ENCODE results near the gene CHST15.

The CHST15 gene

GRCh38 chr10:124130198-124130900, 37.0 kb upstream of the CHST15 start:
- H3F3A ChIP-seq (ENCODE audit: low read depth), result no peaks in the 10 kb centered on the region
- no peak overlapping the region for H3K4me3 ChIP-seq (ENCODE audit: low read length, poor library complexity, severe bottlenecking)
- no peaks in the 10 kb centered on the region for H3K9me2 ChIP-seq (replicated peaks; ENCODE audit: low read depth, low read length)
- no peaks in the 10 kb centered on the region for H3K4me1 ChIP-seq (ENCODE audit: insufficient read depth, low read length, poor library complexity, severe bottlenecking)
- no peaks in the 10 kb centered on the region for H3K36me3 ChIP-seq (ENCODE audit: insufficient read depth, low read length)
- H3K9ac ChIP-seq (ENCODE audit: low read depth, low read length, poor library complexity, severe bottlenecking), result no peak overlapping the region
- no peaks in the 10 kb centered on the region for H3K9me3 ChIP-seq (ENCODE audit: insufficient read depth, low read depth, low read length)
- H3K27me3 ChIP-seq (ENCODE audit: insufficient read depth, low read length, poor library complexity, severe bottlenecking), result no peaks in the 10 kb centered on the region
- no peaks in the 10 kb centered on the region for H4K20me1 ChIP-seq (ENCODE audit: insufficient read depth, low read length, poor library complexity, severe bottlenecking)
- H3K79me2 ChIP-seq (ENCODE audit: insufficient read depth, low read length), result no peaks in the 10 kb centered on the region
- no peak overlapping the region for H2AFZ ChIP-seq (ENCODE audit: low read length)
- TF ChIP-seq EZH2phosphoT487 (IDR thresholded peaks at IDR 0.05; ENCODE audit: borderline replicate concordance), result no peak
- TF ChIP-seq CTCF (conservative IDR thresholded peaks at IDR 0.05; ENCODE audit: low read length), result no peak
- no peak overlapping the region for H3K4me2 ChIP-seq (ENCODE audit: low read depth, low read length, poor library complexity, severe bottlenecking)

DNA sequence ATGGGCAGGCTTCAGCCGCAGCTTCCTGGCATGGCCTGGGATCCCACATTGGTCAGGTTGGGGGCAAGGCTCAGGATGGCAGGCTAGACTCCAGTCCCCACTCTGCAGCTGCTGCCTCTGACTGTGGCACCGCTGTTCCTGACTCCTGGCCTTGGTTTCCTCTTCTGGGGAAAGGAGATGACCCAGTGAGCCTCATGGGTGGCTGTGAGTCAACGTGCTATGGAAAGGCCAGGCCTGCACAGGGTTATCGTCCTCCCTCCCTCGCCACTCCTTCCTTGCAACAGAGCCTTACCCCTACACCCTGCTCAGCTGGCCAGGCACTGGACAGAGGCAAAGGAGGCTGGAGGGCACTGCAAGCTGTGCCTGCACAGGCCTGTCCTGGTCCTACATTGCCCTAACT, 36.1 kb upstream of the CHST15 start:
- H3F3A ChIP-seq (ENCODE audit: low read depth), result no peaks in the 10 kb centered on the region
- no peak overlapping the region for H3K9ac ChIP-seq (ENCODE audit: low read depth, low read length, poor library complexity, severe bottlenecking)
- no peaks in the 10 kb centered on the region for H3K36me3 ChIP-seq (ENCODE audit: insufficient read depth, low read length)
- H3K27me3 ChIP-seq (ENCODE audit: insufficient read depth, low read length, poor library complexity, severe bottlenecking), result no peaks in the 10 kb centered on the region
- H3K9me2 ChIP-seq (replicated peaks; ENCODE audit: low read depth, low read length), result no peaks in the 10 kb centered on the region
- no peaks in the 10 kb centered on the region for H3K79me2 ChIP-seq (ENCODE audit: insufficient read depth, low read length)
- H3K4me2 ChIP-seq (ENCODE audit: low read depth, low read length, poor library complexity, severe bottlenecking), result no peak overlapping the region
- H3K4me3 ChIP-seq (ENCODE audit: low read length, poor library complexity, severe bottlenecking), result no peak overlapping the region
- no peaks in the 10 kb centered on the region for H3K9me3 ChIP-seq (ENCODE audit: insufficient read depth, low read depth, low read length)
- no peaks in the 10 kb centered on the region for H4K20me1 ChIP-seq (ENCODE audit: insufficient read depth, low read length, poor library complexity, severe bottlenecking)
- H3K4me1 ChIP-seq (ENCODE audit: insufficient read depth, low read length, poor library complexity, severe bottlenecking), result no peaks in the 10 kb centered on the region
- TF ChIP-seq CTCF (conservative IDR thresholded peaks at IDR 0.05; ENCODE audit: low read length), result no peak
- TF ChIP-seq EZH2phosphoT487 (IDR thresholded peaks at IDR 0.05; ENCODE audit: borderline replicate concordance), result no peak
- no peak overlapping the region for H2AFZ ChIP-seq (ENCODE audit: low read length)

- no peaks in the 10 kb centered on the region for H3K9me2 ChIP-seq (replicated peaks; ENCODE audit: low read depth, low read length)
- H3K4me2 ChIP-seq (ENCODE audit: low read depth, low read length, poor library complexity, severe bottlenecking), result no peak overlapping the region
- H3K36me3 ChIP-seq (ENCODE audit: insufficient read depth, low read length), result no peaks in the 10 kb centered on the region
- H2AFZ ChIP-seq (ENCODE audit: low read length), result no peak overlapping the region
- H4K20me1 ChIP-seq (ENCODE audit: insufficient read depth, low read length, poor library complexity, severe bottlenecking), result no peaks in the 10 kb centered on the region
- no peaks in the 10 kb centered on the region for H3F3A ChIP-seq (ENCODE audit: low read depth)
- no peak overlapping the region for H3K9ac ChIP-seq (ENCODE audit: low read depth, low read length, poor library complexity, severe bottlenecking)
- H3K27me3 ChIP-seq (ENCODE audit: insufficient read depth, low read length, poor library complexity, severe bottlenecking), result no peaks in the 10 kb centered on the region
- no peak overlapping the region for H3K4me3 ChIP-seq (ENCODE audit: low read length, poor library complexity, severe bottlenecking)
- H3K79me2 ChIP-seq (ENCODE audit: insufficient read depth, low read length), result no peaks in the 10 kb centered on the region
- TF ChIP-seq EZH2phosphoT487 (IDR thresholded peaks at IDR 0.05; ENCODE audit: borderline replicate concordance) (no peak), CTCF (conservative IDR thresholded peaks at IDR 0.05; ENCODE audit: low read length) (no peak)
- no peaks in the 10 kb centered on the region for H3K4me1 ChIP-seq (ENCODE audit: insufficient read depth, low read length, poor library complexity, severe bottlenecking)
- no peaks in the 10 kb centered on the region for H3K9me3 ChIP-seq (ENCODE audit: insufficient read depth, low read depth, low read length)
Observed at GRCh38 chr10:124128811-124129145, 35.4 kb upstream of the CHST15 start.

Data from Loucy (cell line).